Measurements from ENCODE around the gene RWDD1.

RWDD1 gene

DNA sequence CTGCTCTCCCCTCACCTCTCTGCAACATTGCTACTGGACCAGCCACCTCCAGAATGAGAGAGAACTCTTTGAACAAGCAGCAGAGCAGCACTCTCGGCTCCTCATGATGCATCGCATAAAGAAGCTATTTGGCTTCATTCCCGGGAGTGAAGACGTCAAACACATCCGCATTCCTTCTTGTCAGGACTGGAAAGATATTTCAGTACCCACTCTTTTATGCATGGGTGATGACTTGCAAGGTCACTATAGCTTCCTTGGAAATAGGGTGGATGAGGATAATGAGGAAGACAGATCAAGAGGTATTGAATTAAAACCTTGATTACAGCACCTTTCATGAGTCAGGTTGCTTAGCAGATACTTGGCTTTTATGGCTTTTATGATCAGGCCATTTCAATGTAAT, 13.4 kb upstream of the RWDD1 start:
- no peak for TF ChIP-seq CTCF (IDR thresholded peaks at IDR 0.05)
- no peak for DNase-seq (ENCODE audit: low spot score)
- Histone ChIP-seq H3K27ac (no peak overlapping the region), H3K4me3 (no peak overlapping the region)

DNA sequence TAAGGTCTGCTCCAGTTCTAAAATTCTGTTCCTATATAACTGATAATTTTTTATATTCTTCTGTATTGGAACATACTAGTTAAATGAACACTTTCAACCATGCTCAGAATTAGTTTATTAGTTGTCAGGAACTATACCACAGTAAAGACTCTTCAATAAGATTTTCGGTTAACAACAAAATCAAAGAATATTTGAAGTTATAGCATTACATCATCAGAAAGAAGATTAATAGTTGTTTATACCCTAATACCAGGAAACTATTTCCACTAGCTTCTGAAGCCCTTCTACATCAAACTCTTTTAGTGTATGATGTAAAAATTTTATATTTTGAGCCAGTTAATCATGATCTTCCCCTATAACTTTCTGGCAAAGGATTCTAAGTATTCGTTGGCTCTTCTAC, 11.2 kb upstream of the RWDD1 start:
- no peak for DNase-seq (ENCODE audit: low spot score)
- Histone ChIP-seq H3K4me3 (no peak overlapping the region), H3K27ac (no peak overlapping the region)
- no peak for TF ChIP-seq CTCF (IDR thresholded peaks at IDR 0.05)

- TF ChIP-seq CTCF (IDR thresholded peaks at IDR 0.05): peak; percentile 83
Measured at GRCh38 chr6:116561377-116562018, 9.8 kb upstream of the RWDD1 start.

DNA sequence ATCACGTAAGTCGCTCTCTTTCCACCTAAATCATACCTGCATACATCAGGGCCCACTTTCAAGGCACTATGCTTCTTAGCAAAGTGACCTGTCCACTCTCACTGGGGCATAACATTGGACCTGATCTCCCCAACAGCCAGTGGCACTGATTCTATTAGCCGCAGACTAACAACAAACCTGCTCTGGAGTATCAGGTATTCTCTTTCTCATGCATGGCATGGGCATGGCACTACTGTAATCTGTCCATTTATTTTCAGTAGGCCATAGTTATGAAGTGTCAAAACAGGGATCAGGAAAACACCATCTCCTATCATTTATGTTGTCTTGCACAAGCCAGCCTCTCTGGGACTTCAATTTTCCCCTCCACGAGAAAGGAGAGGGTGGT, 9.3 kb upstream of the RWDD1 start:
- DNase-seq (ENCODE audit: low spot score): no peak
- H3K27ac ChIP-seq: no peak overlapping the region
- no peak overlapping the region for H3K4me3 ChIP-seq
- no peak for TF ChIP-seq CTCF (IDR thresholded peaks at IDR 0.05)

More at GRCh38 chr6:116561377-116562018, 9.8 kb upstream of the RWDD1 start:
- no peak overlapping the region for H3K27ac ChIP-seq
- peak; percentile 79 for DNase-seq (ENCODE audit: low spot score)
- peak overlapping the region; percentile 36 for H3K4me3 ChIP-seq

DNA sequence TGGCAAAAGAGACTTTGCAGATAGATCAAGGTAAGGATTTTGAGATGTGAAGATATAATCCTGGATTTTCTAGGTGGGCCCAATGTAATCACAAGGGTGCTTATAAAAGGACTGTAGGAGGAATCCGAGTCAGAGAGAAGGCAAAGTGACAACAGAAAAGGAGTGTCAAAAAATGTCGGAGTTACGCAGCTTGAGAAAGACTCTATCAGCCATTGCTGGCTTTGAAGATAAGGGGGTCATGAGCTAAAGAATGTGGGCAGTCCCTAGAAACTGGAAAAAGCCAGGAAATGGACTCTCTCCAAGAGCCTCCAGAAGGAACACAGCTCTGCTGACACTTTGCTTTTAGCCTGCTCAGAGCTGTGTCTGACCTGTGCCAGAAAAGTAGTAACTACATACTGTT, 8.7 kb upstream of the RWDD1 start:
- DNase-seq (ENCODE audit: low spot score): no peak
- no peak for TF ChIP-seq CTCF (IDR thresholded peaks at IDR 0.05)
- H3K4me3 ChIP-seq: no peak overlapping the region
- H3K27ac ChIP-seq: no peak overlapping the region

GRCh38 chr6:116563830-116564229, 7.5 kb upstream of the RWDD1 start:
- no peak for DNase-seq (ENCODE audit: low spot score)
- Histone ChIP-seq H3K4me3 (no peak overlapping the region), H3K27ac (no peak overlapping the region)
- TF ChIP-seq CTCF (IDR thresholded peaks at IDR 0.05): no peak

- DNase-seq (ENCODE audit: low spot score): no peak
- no peak overlapping the region for H3K27ac ChIP-seq
- H3K4me3 ChIP-seq: no peak overlapping the region
- TF ChIP-seq CTCF (IDR thresholded peaks at IDR 0.05): no peak
Measured at GRCh38 chr6:116564311-116564710, 7.0 kb upstream of the RWDD1 start.
